HG03095 (cell line): Measurements from ENCODE around the gene PTPRM.

Experiments used
- ATAC-seq: cut with Tn5 transposase; IDR thresholded peaks from one replicate; pipeline ENCODE4 v1.9.1; 2021; ENCODE audit warnings: moderate library complexity; ENCODE audit not compliant: unreplicated experiment

PTPRM gene

GRCh38 chr18:8337211-8337610 is 770.1 kb downstream of the PTPRM start:
- ATAC-seq = no peak

DNA sequence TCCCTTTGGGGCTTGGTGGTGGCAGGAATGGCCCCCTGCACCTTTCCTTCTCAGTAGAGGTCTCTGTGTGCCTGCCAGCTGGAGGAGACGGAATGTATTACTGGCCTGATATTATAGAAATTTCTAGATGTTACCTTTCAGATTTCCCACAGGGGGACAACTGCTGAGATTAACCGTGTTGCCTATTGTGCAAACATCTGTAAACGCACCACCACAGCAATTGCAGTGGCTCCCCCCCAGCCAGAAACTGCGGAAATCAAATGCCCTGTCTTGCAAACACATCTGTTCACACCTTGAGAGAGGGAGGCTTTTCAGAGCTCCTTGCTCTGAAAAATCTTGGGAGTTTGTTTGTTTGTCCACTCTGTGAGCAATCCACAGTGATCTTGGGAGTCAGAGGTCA is 772.1 kb downstream of the PTPRM start:
- no peak for ATAC-seq

GRCh38 chr18:8339952-8340351 is 772.8 kb downstream of the PTPRM start:
- no peak for ATAC-seq

DNA sequence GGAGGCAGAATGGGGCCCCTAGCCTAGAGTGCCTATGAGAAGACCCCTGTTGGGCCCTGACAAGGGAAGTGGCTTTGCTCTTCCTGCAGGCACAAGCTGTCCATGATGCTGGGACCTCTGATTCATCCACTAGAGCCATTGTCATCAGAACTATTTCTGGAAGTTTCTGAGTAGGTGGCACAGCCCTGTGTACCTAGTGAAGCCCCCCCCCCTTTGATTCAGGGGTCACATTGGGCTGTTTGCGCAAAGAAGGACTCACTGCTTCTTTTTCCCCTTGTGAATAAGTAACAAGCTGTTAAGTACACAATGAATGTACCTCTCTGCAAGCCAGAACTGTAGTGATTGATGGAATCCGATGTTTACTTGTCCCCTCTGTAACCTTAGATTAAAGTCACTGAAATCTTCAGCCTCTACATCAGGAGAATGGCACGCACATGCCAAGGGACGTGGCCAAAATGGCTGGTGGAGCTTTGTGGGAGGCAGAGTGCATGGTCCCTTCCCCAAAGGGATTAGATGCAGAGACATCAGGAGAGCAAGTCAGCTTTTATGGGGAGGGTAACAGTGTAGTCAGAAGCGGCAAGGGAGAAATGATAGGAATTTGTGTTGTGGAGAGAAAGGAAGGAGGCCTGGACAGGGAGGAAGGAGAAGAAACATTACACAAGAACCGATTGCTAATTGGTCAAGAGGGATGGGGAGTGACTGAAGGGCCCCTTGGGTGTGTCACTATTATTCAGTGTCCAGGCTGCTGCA is 774.5 kb downstream of the PTPRM start:
- ATAC-seq = no peak

DNA sequence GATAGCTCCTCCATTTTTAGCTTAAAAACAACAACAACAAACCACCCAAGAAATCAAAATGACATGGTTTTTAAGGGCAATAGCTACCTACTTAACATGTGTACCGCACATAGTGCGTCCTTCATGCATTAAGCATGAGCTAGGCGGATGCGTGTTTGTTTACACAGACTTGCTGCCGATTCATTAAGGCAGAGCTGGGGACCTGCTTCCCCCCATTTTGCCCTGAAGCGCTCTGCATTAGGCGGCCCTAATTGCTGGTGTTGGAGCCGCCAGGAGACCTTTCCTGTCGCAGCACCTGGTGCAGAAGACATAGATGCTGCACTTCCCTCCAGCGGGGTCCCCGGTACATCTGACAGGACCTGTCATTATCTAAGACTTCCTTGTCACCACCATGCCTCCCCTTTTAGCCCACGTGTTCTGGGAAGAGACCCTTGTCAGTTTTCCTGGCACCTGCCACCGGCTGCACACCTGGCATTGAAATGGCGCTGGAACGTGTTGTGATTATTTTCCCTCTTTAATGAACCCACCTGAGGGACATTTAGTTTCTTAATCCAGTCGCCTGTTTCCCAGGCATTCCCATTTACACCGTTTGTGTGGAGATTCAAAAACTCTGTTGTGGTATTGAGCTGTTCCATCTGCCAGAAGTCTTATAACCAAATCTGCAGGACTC is 781.1 kb downstream of the PTPRM start:
- no peak for ATAC-seq

GRCh38 chr18:8349608-8350323 is 782.6 kb downstream of the PTPRM start:
- ATAC-seq = no peak

GRCh38 chr18:8350628-8351027 is 783.5 kb downstream of the PTPRM start:
- ATAC-seq = no peak

DNA sequence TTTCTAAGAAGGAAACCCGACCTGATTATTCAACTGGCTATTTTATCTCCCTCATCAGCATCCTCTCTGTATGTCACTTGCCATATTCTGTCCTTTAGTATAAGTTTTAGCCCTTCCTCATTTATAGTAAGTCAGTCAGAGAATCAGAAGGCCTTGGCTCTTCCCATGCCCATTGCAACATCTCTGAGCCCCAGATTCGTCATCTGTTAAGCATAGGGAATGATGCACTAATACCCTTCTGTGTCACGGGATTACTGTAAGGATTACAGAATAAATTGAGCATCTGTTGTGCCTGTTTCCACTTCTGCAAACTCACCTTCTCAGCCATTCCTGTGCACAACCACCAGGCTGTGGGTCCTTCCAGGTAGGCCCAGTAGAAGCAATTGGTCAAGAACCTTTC is 784.0 kb downstream of the PTPRM start:
- ATAC-seq = no peak

DNA sequence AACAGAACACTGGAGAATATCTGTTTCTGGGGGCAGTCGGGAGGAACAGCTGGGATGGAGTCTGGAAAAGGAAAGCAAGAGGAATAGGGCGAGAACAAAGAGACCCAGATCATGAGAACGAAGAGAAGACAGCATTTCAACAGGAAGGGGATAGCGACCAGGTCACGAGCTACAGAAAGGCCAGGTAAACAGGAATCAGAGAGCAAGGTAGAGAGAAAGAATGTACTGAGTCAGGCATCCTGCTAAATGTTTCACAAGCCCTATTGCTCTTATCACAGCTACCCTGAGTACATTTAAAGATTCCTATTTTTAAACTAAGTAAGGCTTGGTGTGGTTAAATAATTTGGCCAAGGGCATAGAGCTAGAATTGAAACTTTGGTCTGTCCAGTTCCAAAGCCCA is 787.2 kb downstream of the PTPRM start:
- no peak for ATAC-seq

DNA sequence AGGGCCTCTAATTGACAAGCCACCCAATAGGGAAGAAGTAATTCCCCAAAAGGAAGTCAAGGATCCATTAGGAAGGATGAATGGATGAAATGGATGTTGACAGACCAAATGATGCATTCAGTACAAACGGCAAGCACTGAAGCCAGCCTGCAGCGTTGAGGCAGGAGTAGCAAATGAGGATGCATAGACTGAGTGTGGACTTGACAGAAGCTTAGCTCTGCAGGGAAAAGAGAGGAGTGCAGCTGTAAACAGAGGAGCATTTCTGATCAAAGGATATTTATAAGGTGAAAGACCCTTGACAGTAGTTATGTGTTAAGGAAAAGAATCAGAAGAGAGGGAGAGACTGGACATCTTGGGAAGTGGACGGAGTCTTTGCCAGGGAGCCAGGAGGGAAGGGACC is 788.9 kb downstream of the PTPRM start:
- ATAC-seq = no peak

DNA sequence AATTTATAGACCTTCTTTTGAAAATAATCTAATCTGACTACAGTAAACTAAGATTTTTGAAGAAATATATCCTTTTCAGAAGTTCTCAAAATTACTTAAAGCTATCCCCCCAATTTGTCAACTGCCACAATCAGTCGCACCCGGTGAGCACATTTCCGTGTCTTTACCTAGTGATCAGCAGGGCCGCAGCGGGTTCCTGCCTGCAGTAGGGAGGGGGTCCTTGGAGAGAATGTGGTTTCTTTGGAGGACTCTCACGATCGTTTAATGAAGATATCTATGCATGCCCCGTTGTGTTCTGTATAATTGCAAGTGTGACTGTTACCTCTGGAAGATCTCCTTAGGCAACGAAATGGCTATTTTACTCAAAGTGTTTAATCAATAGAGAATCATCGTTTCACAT is 790.2 kb downstream of the PTPRM start:
- no peak for ATAC-seq

GRCh38 chr18:8358033-8358765 is 791.1 kb downstream of the PTPRM start:
- ATAC-seq = no peak

DNA sequence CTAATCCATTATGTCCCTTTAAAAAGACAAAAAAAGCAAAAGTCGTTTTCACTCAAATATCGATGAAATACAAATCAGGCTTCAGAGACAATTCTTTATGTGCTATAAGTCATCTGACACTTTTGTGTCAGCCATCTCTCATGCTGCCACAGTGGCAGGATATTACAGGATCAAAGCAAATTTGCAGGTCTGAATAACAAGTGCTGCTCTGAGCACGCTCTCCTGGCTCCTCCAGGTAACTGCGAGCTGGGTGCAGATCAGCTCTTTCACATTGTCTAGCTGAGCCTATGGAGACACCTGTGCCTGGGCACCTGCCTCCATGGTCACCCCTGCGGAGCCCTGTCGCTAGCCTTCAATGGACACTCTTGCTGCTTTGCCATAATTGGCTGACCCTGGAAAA is 792.0 kb downstream of the PTPRM start:
- no peak for ATAC-seq

- no peak for ATAC-seq
Measured at GRCh38 chr18:8359481-8359880, 792.4 kb downstream of the PTPRM start.

DNA sequence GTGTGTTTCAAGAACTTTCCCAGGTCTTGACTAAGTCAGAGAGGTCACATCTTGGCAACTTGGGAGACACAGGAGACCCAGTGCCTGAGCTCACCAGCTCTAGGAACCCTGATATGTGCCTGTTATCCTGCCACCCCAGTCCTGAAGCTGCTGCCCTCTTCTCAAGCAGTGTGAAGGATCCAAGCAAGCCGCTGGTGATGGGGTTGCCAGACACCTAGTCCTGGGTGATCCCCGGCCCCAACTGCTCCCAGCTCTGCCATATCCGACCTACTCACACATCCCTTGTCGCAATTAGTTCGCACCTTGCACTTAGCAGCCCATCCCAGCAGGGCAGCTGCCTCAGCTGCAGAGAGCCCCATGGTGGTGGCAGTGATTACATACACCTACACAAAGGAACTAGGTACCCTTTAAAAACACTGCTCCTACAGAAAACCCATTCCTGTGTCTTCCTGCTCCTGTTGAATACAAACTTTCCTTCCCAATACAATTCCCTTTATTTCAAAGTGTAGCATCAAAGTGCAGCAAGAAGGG is 794.9 kb downstream of the PTPRM start:
- ATAC-seq = no peak

GRCh38 chr18:8362863-8363262 is 795.7 kb downstream of the PTPRM start:
- ATAC-seq = no peak

DNA sequence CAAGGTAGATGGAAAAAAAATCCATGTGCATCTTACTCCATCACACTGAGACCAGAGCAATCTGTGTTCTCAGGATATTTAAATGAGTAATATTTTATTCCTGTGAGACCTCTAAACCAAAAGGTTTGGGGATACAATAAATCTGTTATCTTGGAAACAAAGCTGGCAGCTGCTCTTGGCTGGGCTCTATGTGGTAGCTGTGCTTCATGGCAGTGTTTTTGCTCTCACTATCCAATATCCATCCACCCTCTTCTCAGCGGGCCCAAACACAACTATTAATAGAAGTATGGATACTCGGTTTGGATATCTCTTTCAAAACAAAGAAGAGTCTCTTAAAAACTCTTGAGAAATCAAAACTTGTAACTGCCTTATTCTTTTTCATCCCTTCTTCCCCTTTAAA is 797.3 kb downstream of the PTPRM start:
- no peak for ATAC-seq

- ATAC-seq = no peak
Measured at GRCh38 chr18:8365006-8365405, 797.9 kb downstream of the PTPRM start.

DNA sequence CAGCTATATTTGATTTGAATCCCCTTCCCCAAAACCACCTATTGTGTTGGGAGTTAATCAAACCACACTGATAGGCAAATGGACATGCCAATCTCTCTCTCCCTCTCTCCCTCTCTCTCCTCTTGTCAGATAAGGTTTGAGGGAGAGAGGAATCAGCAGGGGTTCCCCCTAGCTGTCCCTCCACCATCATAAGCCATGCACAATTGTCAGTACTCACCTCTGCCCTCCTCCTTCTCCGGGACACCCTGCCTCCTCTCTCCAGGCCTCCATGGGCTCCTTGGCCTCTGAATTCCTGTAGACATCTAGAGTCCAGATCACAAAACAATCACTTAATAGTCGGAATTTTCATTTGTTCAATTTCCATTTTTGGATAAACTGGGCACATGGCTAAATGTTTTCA is 798.4 kb downstream of the PTPRM start:
- no peak for ATAC-seq

- ATAC-seq = no peak
Measured at GRCh38 chr18:8366070-8366469, 799.0 kb downstream of the PTPRM start.

DNA sequence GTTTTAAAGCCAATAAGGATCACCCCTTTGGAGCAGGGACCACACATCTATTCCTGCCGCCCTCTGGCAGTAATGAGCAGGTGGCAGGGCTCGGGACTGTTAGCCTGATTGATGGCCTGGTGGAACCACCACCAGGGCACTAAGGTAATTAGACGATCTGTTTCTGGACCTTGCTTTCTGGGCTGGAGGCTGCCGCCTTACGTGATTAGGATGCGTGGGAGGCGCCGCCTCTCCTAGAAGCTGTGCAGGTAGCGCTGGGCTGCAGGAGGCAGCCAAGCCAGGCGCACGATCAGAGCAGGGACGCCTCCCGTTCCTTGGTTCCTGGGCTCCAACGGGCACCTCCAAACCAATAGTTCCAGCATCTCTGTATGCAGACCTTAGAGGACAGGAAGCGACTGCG is 799.5 kb downstream of the PTPRM start:
- ATAC-seq = no peak
